COR-L47 (cell line): ENCODE results near the gene PAXX.
"Not testable (repeated sequence)": the region's sequence is repeated elsewhere in the genome, so short reads cannot be mapped to it uniquely, and the experiment has no call there.

ENCODE experiments used
- DNase-seq: peaks from one replicate; lab custom pipeline; 2025; lab: John Stamatoyannopoulos, UW

Gene PAXX

GRCh38 chr9:137032858-137033257 is 40.6 kb downstream of the PAXX start:
- no peak for DNase-seq

- not testable (repeated sequence) for DNase-seq
Measured at GRCh38 chr9:137033481-137033880, 41.3 kb downstream of the PAXX start.

GRCh38 chr9:137034039-137034708 is 42.0 kb downstream of the PAXX start:
- no peak for DNase-seq

- DNase-seq: peak; percentile 86
Measured at GRCh38 chr9:137034709-137035506, 42.7 kb downstream of the PAXX start.

- no peak for DNase-seq
Measured at GRCh38 chr9:137035507-137035834, 43.2 kb downstream of the PAXX start.

GRCh38 chr9:137035937-137036336 is 43.7 kb downstream of the PAXX start:
- no peak for DNase-seq

- DNase-seq: no peak
Measured at GRCh38 chr9:137037035-137037434, 44.8 kb downstream of the PAXX start.

- no peak for DNase-seq
Measured at GRCh38 chr9:137037483-137037882, 45.3 kb downstream of the PAXX start.

GRCh38 chr9:137038916-137039315 is 46.7 kb downstream of the PAXX start:
- DNase-seq: no peak

- DNase-seq: no peak
Measured at GRCh38 chr9:137039611-137040366, 47.6 kb downstream of the PAXX start.

- DNase-seq: no peak
Measured at GRCh38 chr9:137040568-137040967, 48.3 kb downstream of the PAXX start.

GRCh38 chr9:137041124-137041523 is 48.9 kb downstream of the PAXX start:
- no peak for DNase-seq

- no peak for DNase-seq
Measured at GRCh38 chr9:137042751-137043727, 50.8 kb downstream of the PAXX start.
